ENCODE data around the gene AIG1.

AIG1 gene

GRCh38 chr6:143090314-143091044 is 29.8 kb downstream of the AIG1 start:
- no peak for TF ChIP-seq CTCF (IDR thresholded peaks at IDR 0.05; ENCODE audit: low read depth, low read length, missing control alignments)
- in situ Hi-C loops (cut with HindIII; ENCODE audit: low pct_ligation_motif_present, low sequenced_read_pairs), result no loop called here
- no peak for DNase-seq
- Histone ChIP-seq H3K27me3 (replicated peaks) (no peaks in the 10 kb centered on the region), H3K4me3 (ENCODE audit: low read depth, low read length) (no peak overlapping the region), H3K27ac (no peak overlapping the region), H3K36me3 (replicated peaks) (no peaks in the 10 kb centered on the region)

GRCh38 chr6:143092768-143093167 is 32.1 kb downstream of the AIG1 start:
- no peak for TF ChIP-seq CTCF (IDR thresholded peaks at IDR 0.05; ENCODE audit: low read depth, low read length, missing control alignments)
- no peaks in the 10 kb centered on the region for H3K27me3 ChIP-seq (replicated peaks)
- H3K4me3 ChIP-seq (ENCODE audit: low read depth, low read length), result no peak overlapping the region
- no peak for DNase-seq
- no peak overlapping the region for H3K27ac ChIP-seq
- in situ Hi-C loops (cut with HindIII; ENCODE audit: low pct_ligation_motif_present, low sequenced_read_pairs), result no loop called here
- no peaks in the 10 kb centered on the region for H3K36me3 ChIP-seq (replicated peaks)

- no peak for TF ChIP-seq CTCF (IDR thresholded peaks at IDR 0.05; ENCODE audit: low read depth, low read length, missing control alignments)
- Histone ChIP-seq H3K27me3 (replicated peaks) (no peaks in the 10 kb centered on the region), H3K27ac (no peak overlapping the region), H3K36me3 (replicated peaks) (no peaks in the 10 kb centered on the region), H3K4me3 (ENCODE audit: low read depth, low read length) (no peak overlapping the region)
- DNase-seq, result no peak
- in situ Hi-C loops (cut with HindIII; ENCODE audit: low pct_ligation_motif_present, low sequenced_read_pairs), result no loop called here
Measured at GRCh38 chr6:143093290-143093689, 32.6 kb downstream of the AIG1 start.

GRCh38 chr6:143096403-143096802 is 35.7 kb downstream of the AIG1 start:
- Histone ChIP-seq H3K27ac (no peak overlapping the region), H3K27me3 (replicated peaks) (no peaks in the 10 kb centered on the region), H3K4me3 (ENCODE audit: low read depth, low read length) (no peak overlapping the region), H3K36me3 (replicated peaks) (no peaks in the 10 kb centered on the region)
- in situ Hi-C loops (cut with HindIII; ENCODE audit: low pct_ligation_motif_present, low sequenced_read_pairs), result no loop called here
- TF ChIP-seq CTCF (IDR thresholded peaks at IDR 0.05; ENCODE audit: low read depth, low read length, missing control alignments), result no peak
- DNase-seq, result no peak

GRCh38 chr6:143097224-143097795 is 36.6 kb downstream of the AIG1 start:
- no peak overlapping the region for H3K27ac ChIP-seq

More at GRCh38 chr6:143097224-143097795, 36.6 kb downstream of the AIG1 start:
- H3K4me3 ChIP-seq (ENCODE audit: low read depth, low read length), result no peak overlapping the region
- no peak for DNase-seq
- no peaks in the 10 kb centered on the region for H3K36me3 ChIP-seq (replicated peaks)
- in situ Hi-C loops (cut with HindIII; ENCODE audit: low pct_ligation_motif_present, low sequenced_read_pairs), result no loop called here
- TF ChIP-seq CTCF (IDR thresholded peaks at IDR 0.05; ENCODE audit: low read depth, low read length, missing control alignments), result no peak
- H3K27me3 ChIP-seq (replicated peaks), result no peaks in the 10 kb centered on the region

Measured in brain microvascular endothelial cell (primary cell).